K562 (cell line): ENCODE results near the gene BCL11A. TPM values are rescaled to one million over a fixed set of nuclear protein-coding genes. Genes with fewer than 3 reads are reported as not detected.

Source experiments
- KDM2B ChIP-seq: fragments of 250-450 bp; sonication (Bioruptor Pico); IDR thresholded peaks from 2 replicates; pipeline ENCODE4 v1.8.0; 2021; ENCODE audit warnings: mild to moderate bottlenecking, moderate library complexity
- MCM5 ChIP-seq: fragments of 450-650 bp; IDR thresholded peaks from 2 replicates; pipeline ENCODE4 v1.6.1; 2016; ENCODE audit warnings: low read depth
- MED1 ChIP-seq: sonication (generic); formaldehyde crosslinking; IDR thresholded peaks from 2 replicates; pipeline ENCODE4 v1.8.1; 2023; ENCODE audit warnings: missing genetic modification reagents, borderline replicate concordance
- SFPQ ChIP-seq: fragments of 200-400 bp; formaldehyde crosslinking; IDR thresholded peaks from 2 replicates; pipeline ENCODE4 v1.6.1; 2017; ENCODE audit warnings: mild to moderate bottlenecking, low read depth, low read length, moderate library complexity
- TARDBP ChIP-seq: fragments of 450-650 bp; IDR thresholded peaks from 2 replicates; pipeline ENCODE4 v1.6.1; 2016
- ZC3H8 ChIP-seq: fragments of 450-650 bp; IDR thresholded peaks from 2 replicates; pipeline ENCODE4 v1.6.1; 2017
- ZKSCAN8 ChIP-seq: fragments of 200-800 bp; sonication (Bioruptor generic); IDR thresholded peaks from 2 replicates; pipeline ENCODE4 v1.6.1; 2016; ENCODE audit warnings: missing genetic modification characterization, missing compliant biosample characterization
- ZNF124 ChIP-seq: sonication (generic); formaldehyde crosslinking; IDR thresholded peaks from 2 replicates; pipeline ENCODE4 v1.8.1; 2022; ENCODE audit warnings: missing genetic modification reagents
- ZNF274 ChIP-seq: IDR thresholded peaks from 2 replicates; pipeline ENCODE4 v1.6.1; 2011; ENCODE audit warnings: low read depth, mild to moderate bottlenecking, low read length, moderate library complexity, borderline replicate concordance
- ZNF668 ChIP-seq: fragments of 250-450 bp; sonication (Bioruptor Pico); IDR thresholded peaks from 2 replicates; pipeline ENCODE4 v1.8.0; 2022; ENCODE audit warnings: mild to moderate bottlenecking, inconsistent platforms
- ZNF766 ChIP-seq: fragments of 200-800 bp; sonication (Bioruptor generic); conservative IDR thresholded peaks from 2 replicates; pipeline ENCODE4 v1.6.1; 2016; ENCODE audit warnings: missing genetic modification characterization, missing compliant biosample characterization
- polyA plus RNA-seq, 8 experiments: library from polyadenylated mRNA; depleted of rRNA in 4 of 8; stranded (reverse) in 5 of 8; unstranded in 3 of 8; fragments of >200 nt; fragmentation: Nextera tagmentation in 2 of 8; fragmentation: Illumina TruSeq in 1 of 8; extraction: Ambion mirVana in 2 of 8; extraction: Trizol in 1 of 8; gene quantifications; 2 replicates each; pipeline versions ENCODE4 v1.2.1 to v1.2.3, GENCODE V29; 2011 to 2014; ENCODE audit warnings: inconsistent platforms in 1 of 8, missing spikeins in 1 of 8
- total RNA-seq, 7 experiments: library from RNA; depleted of rRNA in 6 of 7; stranded (reverse); fragments of >200 nt in 6 of 7; fragmentation: Illumina TruSeq in 2 of 7; extraction: Trizol in 2 of 7; gene quantifications; 2 replicates each; pipeline versions ENCODE4 v1.2.1 to v1.2.3, GENCODE V29; 2011 to 2021; ENCODE audit warnings: low replicate concordance in 1 of 7
- TF ChIP-seq, protein P1 (sequence below): fragments of 250-450 bp; sonication (Bioruptor Pico); IDR thresholded peaks from 2 replicates; pipeline ENCODE4 v1.9.0; 2021; ENCODE audit warnings: mild to moderate bottlenecking, inconsistent platforms

Gene BCL11A
- total and polyA plus RNA-seq, 9 of the 15 experiments (the other 6 are each of a cell fraction or from before 2014, with no cell fraction given): 0.13 TPM; not detected in 8

DNA sequence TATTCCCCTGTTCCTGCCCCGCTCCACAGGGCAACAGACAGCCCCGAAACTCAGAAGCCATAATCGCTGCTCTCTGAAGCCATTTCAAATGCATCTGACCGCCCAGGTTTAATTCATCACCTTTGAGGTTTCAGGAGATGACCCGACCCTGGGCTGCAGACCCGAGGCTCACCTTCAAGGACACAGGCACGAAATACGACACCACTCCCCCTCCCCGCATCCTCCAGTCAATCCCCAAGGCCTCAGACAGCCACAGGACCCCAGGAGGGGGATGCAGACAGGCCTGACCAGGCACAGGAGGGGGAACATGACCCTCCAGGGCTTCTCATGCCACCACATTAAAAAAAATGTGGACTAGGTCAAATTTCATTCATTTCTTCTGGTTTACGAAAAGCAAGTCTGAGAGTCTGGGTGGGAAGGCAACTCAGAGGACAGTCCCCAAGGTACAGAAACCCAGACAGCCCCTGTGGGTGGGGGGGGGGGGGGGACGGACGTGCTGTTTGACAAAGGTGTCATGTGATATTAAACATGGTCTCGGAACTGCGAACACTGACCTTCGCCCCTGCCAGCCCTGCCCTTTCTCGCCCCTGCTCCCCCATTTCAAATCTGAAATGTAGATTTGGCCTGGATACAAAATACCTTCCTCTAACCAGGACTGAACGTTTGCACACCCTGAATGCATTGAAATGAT lies 142.9 kb downstream of the BCL11A start (continued):
- TF ChIP-seq, protein P1, sequence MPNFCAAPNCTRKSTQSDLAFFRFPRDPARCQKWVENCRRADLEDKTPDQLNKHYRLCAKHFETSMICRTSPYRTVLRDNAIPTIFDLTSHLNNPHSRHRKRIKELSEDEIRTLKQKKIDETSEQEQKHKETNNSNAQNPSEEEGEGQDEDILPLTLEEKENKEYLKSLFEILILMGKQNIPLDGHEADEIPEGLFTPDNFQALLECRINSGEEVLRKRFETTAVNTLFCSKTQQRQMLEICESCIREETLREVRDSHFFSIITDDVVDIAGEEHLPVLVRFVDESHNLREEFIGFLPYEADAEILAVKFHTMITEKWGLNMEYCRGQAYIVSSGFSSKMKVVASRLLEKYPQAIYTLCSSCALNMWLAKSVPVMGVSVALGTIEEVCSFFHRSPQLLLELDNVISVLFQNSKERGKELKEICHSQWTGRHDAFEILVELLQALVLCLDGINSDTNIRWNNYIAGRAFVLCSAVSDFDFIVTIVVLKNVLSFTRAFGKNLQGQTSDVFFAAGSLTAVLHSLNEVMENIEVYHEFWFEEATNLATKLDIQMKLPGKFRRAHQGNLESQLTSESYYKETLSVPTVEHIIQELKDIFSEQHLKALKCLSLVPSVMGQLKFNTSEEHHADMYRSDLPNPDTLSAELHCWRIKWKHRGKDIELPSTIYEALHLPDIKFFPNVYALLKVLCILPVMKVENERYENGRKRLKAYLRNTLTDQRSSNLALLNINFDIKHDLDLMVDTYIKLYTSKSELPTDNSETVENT: no peak
- TF ChIP-seq SFPQ (no peak), ZKSCAN8 (no peak), ZNF124 (CRISPR knock-in tag) (no peak), MED1 (CRISPR knock-in tag) (no peak), ZNF274 (no peak), ZC3H8 (no peak), TARDBP (no peak), ZNF766 (CRISPR knock-in tag) (no peak), MCM5 (no peak), KDM2B (CRISPR knock-in tag) (no peak), ZNF668 (CRISPR knock-in tag) (no peak)
